Mesenchymal stem cell (in vitro differentiated cells and primary cell): Measurements from ENCODE around the gene DBH.

Experiments used
- DNase-seq: peaks from one replicate; pipeline ENCODE4 v3.0.0-alpha.2; 2013
- H2AFZ ChIP-seq: one replicate; pipeline ENCODE4 v1.6.1; 2013; ENCODE audit warnings: low read depth, mild to moderate bottlenecking, control low read depth, inconsistent platforms, low read length, moderate library complexity
- H2AK5ac ChIP-seq: 2 replicates; pipeline ENCODE4 v1.6.1; 2013; ENCODE audit warnings: low read length, moderate library complexity, mild to moderate bottlenecking, inconsistent platforms; ENCODE audit not compliant: severe bottlenecking
- H2BK120ac ChIP-seq: one replicate; pipeline ENCODE4 v1.6.1; 2013; ENCODE audit warnings: low read depth, mild to moderate bottlenecking, inconsistent platforms, low read length, moderate library complexity
- H2BK12ac ChIP-seq, 2 experiments: one replicate each; pipeline ENCODE4 v1.6.1; 2013; ENCODE audit warnings: inconsistent platforms in 2 of 2, low read length in 2 of 2, mild to moderate bottlenecking in 2 of 2, moderate library complexity in 2 of 2, control low read depth in 1 of 2
- H2BK15ac ChIP-seq: one replicate; pipeline ENCODE4 v1.6.1; 2013; ENCODE audit warnings: mild to moderate bottlenecking, low read depth, inconsistent platforms; ENCODE audit not compliant: poor library complexity, severe bottlenecking
- H2BK5ac ChIP-seq: 2 replicates; pipeline ENCODE4 v1.6.1; 2013; ENCODE audit warnings: low read depth, mild to moderate bottlenecking, low read length, control low read depth, inconsistent platforms; ENCODE audit not compliant: poor library complexity, severe bottlenecking
- H3K14ac ChIP-seq, 2 experiments: one replicate each; pipeline ENCODE4 v1.6.1; 2013; ENCODE audit warnings: inconsistent platforms in 2 of 2, low read length in 2 of 2, control low read depth in 1 of 2, mild to moderate bottlenecking in 1 of 2, moderate library complexity in 1 of 2
- H3K18ac ChIP-seq, 2 experiments: one replicate each; pipeline ENCODE4 v1.6.1; 2013; ENCODE audit warnings: inconsistent platforms in 2 of 2, low read length in 2 of 2, control low read depth in 1 of 2, low read depth in 1 of 2, mild to moderate bottlenecking in 1 of 2
- H3K23ac ChIP-seq, 2 experiments: one replicate each; pipeline ENCODE4 v1.6.1; 2013; ENCODE audit warnings: inconsistent platforms in 2 of 2, low read length in 2 of 2, mild to moderate bottlenecking in 2 of 2, moderate library complexity in 2 of 2, control low read depth in 1 of 2
- H3K27ac ChIP-seq: 2 replicates; pipeline ENCODE4 v1.5.1; 2013; ENCODE audit warnings: mild to moderate bottlenecking, moderate library complexity, low read length, control low read depth, inconsistent platforms; ENCODE audit not compliant: poor library complexity, severe bottlenecking
- H3K27me3 ChIP-seq, 2 experiments: 2 replicates each; pipeline versions ENCODE4 v1.6.1 to v1.7.0; 2013; ENCODE audit warnings: low read length in 2 of 2, mild to moderate bottlenecking in 2 of 2, moderate library complexity in 2 of 2, control low read depth in 1 of 2, inconsistent platforms in 1 of 2; ENCODE audit not compliant: control insufficient read depth in 1 of 2, insufficient read depth in 1 of 2
- H3K36me3 ChIP-seq, 2 experiments: 2 replicates each; pipeline versions ENCODE4 v1.6.1 to v1.7.0; 2013; ENCODE audit warnings: low read length in 2 of 2, control low read depth in 1 of 2, inconsistent platforms in 1 of 2, low read depth in 1 of 2, mild to moderate bottlenecking in 1 of 2; ENCODE audit not compliant: insufficient read depth in 2 of 2, control insufficient read depth in 1 of 2
- H3K4ac ChIP-seq, 2 experiments: one replicate each; pipeline ENCODE4 v1.6.1; 2013; ENCODE audit warnings: inconsistent platforms in 2 of 2, low read length in 2 of 2, mild to moderate bottlenecking in 2 of 2, moderate library complexity in 2 of 2, control low read depth in 1 of 2, low read depth in 1 of 2
- H3K4me1 ChIP-seq: 2 replicates; pipeline ENCODE4 v1.6.1; 2013; ENCODE audit warnings: low read depth, low read length, control low read depth; ENCODE audit not compliant: control insufficient read depth, insufficient read depth
- H3K4me2 ChIP-seq: 2 replicates; pipeline ENCODE4 v1.6.1; 2013; ENCODE audit warnings: low read length, mild to moderate bottlenecking, inconsistent platforms; ENCODE audit not compliant: poor library complexity, severe bottlenecking
- H3K4me3 ChIP-seq, 2 experiments: 2 replicates each; pipeline versions ENCODE4 v1.5.1 to v1.7.0; 2013; ENCODE audit warnings: low read length in 2 of 2, mild to moderate bottlenecking in 2 of 2, control low read depth in 1 of 2, low read depth in 1 of 2; ENCODE audit not compliant: insufficient read depth in 1 of 2
- H3K79me1 ChIP-seq: replicated peaks from 2 replicates; pipeline ENCODE4 v1.6.1; 2013; ENCODE audit warnings: mild to moderate bottlenecking, control low read depth, low read length, inconsistent platforms; ENCODE audit not compliant: poor library complexity, severe bottlenecking
- H3K9ac ChIP-seq: 2 replicates; pipeline ENCODE4 v1.7.0; 2013; ENCODE audit warnings: mild to moderate bottlenecking, low read length, moderate library complexity
- H3K9me3 ChIP-seq: 2 replicates; pipeline ENCODE4 v1.7.0; 2013; ENCODE audit warnings: mild to moderate bottlenecking, low read length; ENCODE audit not compliant: control insufficient read depth
- H4K8ac ChIP-seq: one replicate; pipeline ENCODE4 v1.6.1; 2013; ENCODE audit warnings: inconsistent platforms, mild to moderate bottlenecking, low read length, moderate library complexity
- H4K91ac ChIP-seq: one replicate; pipeline ENCODE4 v1.6.1; 2013; ENCODE audit warnings: mild to moderate bottlenecking, low read length, inconsistent platforms
- WGBS: methylation state at CpG from one replicate; pipeline ENCODE4 v1.1.7; 2013; ENCODE audit warnings: mixed read lengths; 5-methylcytosine and 5-hydroxymethylcytosine counted together

The DBH gene

DNA sequence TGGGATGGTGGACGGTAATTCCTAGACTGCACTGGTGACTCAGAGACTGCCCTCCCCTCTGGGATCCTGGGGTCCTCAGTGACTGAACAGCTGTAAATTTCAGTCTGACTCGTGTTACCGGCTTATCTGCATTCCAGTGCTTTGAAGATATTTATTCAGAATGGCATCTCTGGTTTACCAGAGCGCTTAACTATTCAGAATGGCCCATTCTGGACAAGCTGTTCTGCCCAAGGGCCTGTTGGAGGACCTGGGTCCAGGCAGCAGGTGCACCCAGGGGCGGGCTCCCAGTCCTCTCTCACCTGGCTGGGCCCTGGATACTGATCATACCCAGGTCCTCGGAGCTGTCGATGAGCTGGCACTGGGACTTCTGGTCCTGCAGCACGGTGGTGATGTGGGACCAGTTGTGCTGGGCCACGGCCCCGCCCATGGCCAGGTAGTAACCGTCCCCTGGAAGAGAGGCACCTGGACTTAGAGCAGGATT is 54.0 kb downstream of the DBH start:
- Histone ChIP-seq H3K9ac (no peak overlapping the region), H3K4me2 (no peak overlapping the region), H3K4me3 (no peak overlapping the region), H3K23ac (no peak overlapping the region), H3K4me1 (peaks cover 10% of the 10 kb centered on the region), H2AK5ac (no peak overlapping the region), H3K36me3 (no peaks in the 10 kb centered on the region), H2BK120ac (no peak overlapping the region), H4K8ac (no peak overlapping the region), H3K79me1 (no peaks in the 10 kb centered on the region), H4K91ac (no peak overlapping the region), H3K27me3 (peaks cover 3 to 32% of the 10 kb centered on the region in 2 experiments), H2BK5ac (no peak overlapping the region), H2AFZ (no peak overlapping the region), H3K18ac (no peak overlapping the region), H3K9me3 (no peaks in the 10 kb centered on the region), H3K4ac (no peak overlapping the region), H2BK12ac (no peak overlapping the region), H3K27ac (no peak overlapping the region), H2BK15ac (no peak overlapping the region), H3K14ac (no peak overlapping the region)
- 77% methylated on average over 11 of the region's 11 CpGs for WGBS
- no peak for DNase-seq

DNA sequence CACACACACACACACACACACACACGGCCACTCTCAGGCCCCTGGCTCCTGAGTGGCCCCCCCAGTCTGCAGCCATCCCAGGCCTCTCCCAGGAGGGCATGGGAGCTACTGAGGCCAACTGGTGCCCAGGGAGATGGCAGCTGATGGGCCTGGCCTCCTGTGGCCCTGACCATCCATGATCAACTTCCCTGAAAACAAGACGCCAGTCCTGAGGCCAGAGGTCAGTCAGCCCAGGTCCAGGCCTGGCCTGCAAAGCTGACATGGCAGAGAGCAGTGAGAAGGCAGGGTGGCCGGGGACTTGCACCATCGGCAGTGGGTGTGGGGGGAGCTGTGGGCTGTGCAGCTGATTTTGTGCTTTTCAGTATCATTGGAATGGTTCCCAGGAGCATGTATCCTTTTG is 55.0 kb downstream of the DBH start:
- 72% methylated on average over 4 of the region's 4 CpGs for WGBS
- H2AK5ac ChIP-seq = no peak overlapping the region

DNA sequence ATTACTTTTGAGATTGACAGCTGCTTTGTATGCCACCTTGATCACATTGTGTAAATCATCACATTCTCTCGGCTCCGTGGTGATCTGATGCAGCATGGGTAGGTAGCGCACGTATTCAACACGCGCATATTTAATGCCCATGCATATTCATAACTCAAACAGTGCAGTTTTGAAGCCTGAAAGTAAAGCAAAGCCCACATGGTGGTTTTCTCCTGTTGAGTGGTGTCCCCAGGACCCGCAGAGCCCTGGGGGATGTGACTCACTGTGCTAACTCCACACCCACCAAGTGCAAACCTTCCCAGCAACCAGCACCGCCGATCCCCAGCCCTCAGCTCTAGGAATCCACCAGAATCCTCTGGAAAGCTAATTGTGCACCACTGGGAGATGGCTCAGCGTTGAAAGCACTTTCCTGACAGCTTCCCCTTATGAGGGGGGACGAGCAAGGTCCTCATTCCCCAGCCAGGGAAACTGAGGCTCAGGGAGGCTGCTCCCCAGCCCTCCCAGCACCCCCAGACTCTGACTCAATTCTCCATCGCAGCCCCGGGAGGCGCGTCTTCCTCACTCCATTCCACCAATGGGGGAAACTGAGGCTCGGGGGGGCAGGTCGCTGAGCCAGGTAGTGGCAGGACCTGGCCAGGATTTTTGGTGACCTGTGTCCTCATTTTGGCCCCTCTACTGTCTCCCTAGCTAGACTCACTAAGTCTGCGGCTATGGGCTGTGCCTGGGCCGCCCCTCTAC is 55.6 kb downstream of the DBH start:
- Histone ChIP-seq H3K36me3 (no peaks in the 10 kb centered on the region), H3K27me3 (peaks cover 8 to 17% of the 10 kb centered on the region in 2 experiments), H2AK5ac (no peak overlapping the region), H2BK15ac (no peak overlapping the region), H3K4me1 (peaks cover 10% of the 10 kb centered on the region), H3K4me2 (no peak overlapping the region), H3K9me3 (no peaks in the 10 kb centered on the region), H3K27ac (no peak overlapping the region), H4K8ac (no peak overlapping the region), H2BK12ac (no peak overlapping the region), H3K14ac (peak overlapping the region in 1 of 2 experiments; percentile 19), H3K18ac (no peak overlapping the region), H3K23ac (no peak overlapping the region), H2BK5ac (no peak overlapping the region), H4K91ac (no peak overlapping the region), H3K79me1 (no peaks in the 10 kb centered on the region), H3K4ac (no peak overlapping the region), H2BK120ac (no peak overlapping the region), H3K9ac (no peak overlapping the region), H2AFZ (no peak overlapping the region), H3K4me3 (no peak overlapping the region)
- 79% methylated on average over 19 of the region's 19 CpGs for WGBS
- DNase-seq = peak; percentile 58

More for the DNA sequence above, 55.0 kb downstream of the DBH start:
- no peak overlapping the region for H3K4me3 ChIP-seq
- no peak for DNase-seq
- no peak overlapping the region for H3K23ac ChIP-seq
- no peaks in the 10 kb centered on the region for H3K9me3 ChIP-seq
- H3K4me2 ChIP-seq = no peak overlapping the region
- H2BK15ac ChIP-seq = no peak overlapping the region
- no peak overlapping the region for H3K4ac ChIP-seq
- no peaks in the 10 kb centered on the region for H3K79me1 ChIP-seq
- H3K27ac ChIP-seq = no peak overlapping the region
- no peak overlapping the region for H2BK5ac ChIP-seq
- no peak overlapping the region for H3K9ac ChIP-seq
- peak overlapping the region; percentile 27 for H4K8ac ChIP-seq
- H2AFZ ChIP-seq = no peak overlapping the region
- H3K36me3 ChIP-seq = no peaks in the 10 kb centered on the region
- no peak overlapping the region for H2BK12ac ChIP-seq
- H3K14ac ChIP-seq = no peak overlapping the region
- H3K27me3 ChIP-seq = peaks cover 6 to 22% of the 10 kb centered on the region in 2 experiments
- peak overlapping the region in 1 of 2 experiments; percentile 25 for H3K18ac ChIP-seq
- H3K4me1 ChIP-seq = peaks cover 10% of the 10 kb centered on the region
- H2BK120ac ChIP-seq = no peak overlapping the region
- no peak overlapping the region for H4K91ac ChIP-seq

DNA sequence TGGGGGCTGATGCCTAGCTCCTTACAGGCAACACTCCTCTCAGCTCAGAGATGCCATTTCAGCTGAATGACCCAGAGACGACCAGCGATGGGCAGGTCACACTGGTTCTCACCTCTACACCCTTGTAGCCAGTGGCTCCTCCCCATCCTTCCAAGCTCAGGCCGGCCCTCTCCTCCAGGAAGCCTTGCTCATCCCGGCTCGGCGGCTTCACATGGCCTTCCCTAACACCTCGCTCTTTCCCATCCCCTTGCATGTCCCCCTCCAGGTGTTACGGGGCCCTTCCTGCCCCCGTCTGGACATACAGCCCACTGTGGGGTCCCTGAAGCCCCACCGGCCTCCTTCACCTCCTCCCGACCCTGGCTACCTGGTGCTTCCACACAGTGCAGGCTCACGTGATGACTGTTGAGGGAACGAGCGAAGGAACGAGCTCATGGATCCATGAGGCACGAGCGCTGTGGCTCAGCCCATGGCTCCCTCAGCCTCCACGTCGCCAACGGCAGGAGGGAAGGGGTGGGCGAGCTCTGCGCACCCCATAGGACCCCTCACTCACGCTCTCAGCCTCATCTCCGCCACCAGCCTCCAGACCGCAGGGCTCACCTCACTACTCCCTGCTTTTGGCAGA is 56.3 kb downstream of the DBH start:
- Histone ChIP-seq H3K4me1 (peaks cover 10% of the 10 kb centered on the region), H4K91ac (no peak overlapping the region), H3K4me3 (no peak overlapping the region), H3K27me3 (peaks cover 8 to 17% of the 10 kb centered on the region in 2 experiments), H2BK120ac (no peak overlapping the region), H3K36me3 (no peaks in the 10 kb centered on the region), H3K79me1 (no peaks in the 10 kb centered on the region), H2AFZ (no peak overlapping the region), H4K8ac (no peak overlapping the region), H2BK12ac (no peak overlapping the region), H2BK5ac (no peak overlapping the region), H3K9ac (no peak overlapping the region), H3K14ac (no peak overlapping the region), H3K27ac (no peak overlapping the region), H3K18ac (no peak overlapping the region), H2BK15ac (no peak overlapping the region), H2AK5ac (no peak overlapping the region), H3K23ac (no peak overlapping the region), H3K4ac (no peak overlapping the region), H3K4me2 (no peak overlapping the region), H3K9me3 (no peaks in the 10 kb centered on the region)
- DNase-seq = no peak
- WGBS = 95% methylated on average over 25 of the region's 25 CpGs
